PC-3 (cell line): ENCODE results near the gene CRNKL1. TPM values are rescaled to one million over a fixed set of nuclear protein-coding genes. Genes with fewer than 3 reads are reported as not detected.

Experiments used
- ATAC-seq: fragments of 200-7000 bp; cut with Tn5 transposase; 2 replicates; pipeline ENCODE4 v1.9.1; 2020; ENCODE audit warnings: mild to moderate bottlenecking, moderate library complexity
- BruUV-seq: library from RNA; stranded (reverse); fragments of 400-500 nt; replicated peaks from 2 replicates; lab custom pipeline; 2021; lab: Mats Ljungman, UMichigan
- CTCF ChIA-PET: fragments of 300-600 bp; sonication (Branson Sonifier 250); formaldehyde crosslinking; loops from one replicate; lab custom pipeline; 2022; ENCODE audit warnings: antibody characterized with exemption; lab: Charles Lee
- POLR2A ChIA-PET: fragments of 300-600 bp; sonication (Branson Sonifier 250); formaldehyde crosslinking; loops from one replicate; lab custom pipeline; 2022; ENCODE audit warnings: antibody characterized with exemption; ENCODE audit not compliant: unreplicated experiment; lab: Charles Lee
- DNase-seq: peaks from one replicate; pipeline ENCODE4 v3.0.0-alpha.2; 2015
- H2AFZ ChIP-seq: fragments of 300-600 bp; sonication (generic); 2 replicates; pipeline ENCODE4 v1.6.0; 2016; ENCODE audit warnings: antibody characterized with exemption, low read length
- H3F3A ChIP-seq: fragments of 300-600 bp; sonication (generic); one replicate; pipeline ENCODE4 v1.6.0; 2017; ENCODE audit warnings: antibody characterized with exemption, low read length, control low read depth, mild to moderate bottlenecking; ENCODE audit not compliant: unreplicated experiment
- H3K27ac ChIP-seq: fragments of 300-600 bp; sonication (generic); 2 replicates; pipeline ENCODE4 v1.5.1; 2016; ENCODE audit warnings: mild to moderate bottlenecking, low read length
- H3K27me3 ChIP-seq: fragments of 300-600 bp; sonication (generic); 2 replicates; pipeline ENCODE4 v1.6.1; 2016; ENCODE audit warnings: low read length, mixed read lengths
- H3K36me3 ChIP-seq: fragments of 300-600 bp; sonication (generic); 2 replicates; pipeline ENCODE4 v1.6.1; 2016; ENCODE audit warnings: low read depth, mixed run types, low read length, mixed read lengths
- H3K4me1 ChIP-seq: fragments of 300-600 bp; sonication (generic); 2 replicates; pipeline ENCODE4 v1.5.1; 2016; ENCODE audit warnings: low read length; ENCODE audit not compliant: insufficient read depth
- H3K4me2 ChIP-seq: fragments of 300-600 bp; sonication (generic); 2 replicates; pipeline ENCODE4 v1.6.0; 2016; ENCODE audit warnings: low read length
- H3K4me3 ChIP-seq: fragments of 300-600 bp; sonication (generic); 2 replicates; pipeline ENCODE4 v1.5.1; 2016; ENCODE audit warnings: mild to moderate bottlenecking, low read length, mixed read lengths
- H3K79me2 ChIP-seq: fragments of 300-600 bp; sonication (generic); 2 replicates; pipeline ENCODE4 v1.6.1; 2017; ENCODE audit warnings: low read length, mixed read lengths
- H3K9ac ChIP-seq: fragments of 300-600 bp; sonication (generic); 2 replicates; pipeline ENCODE4 v1.6.0; 2016; ENCODE audit warnings: mild to moderate bottlenecking, low read length
- H3K9me2 ChIP-seq: fragments of 300-600 bp; sonication (generic); replicated peaks from 2 replicates; pipeline ENCODE4 v1.6.1; 2016; ENCODE audit warnings: mixed run types, low read length, mixed read lengths
- H3K9me3 ChIP-seq: fragments of 300-600 bp; sonication (generic); 2 replicates; pipeline ENCODE4 v1.6.1; 2016; ENCODE audit warnings: low read length, mixed read lengths
- H4K20me1 ChIP-seq: fragments of 300-600 bp; sonication (generic); 2 replicates; pipeline ENCODE4 v1.6.1; 2016; ENCODE audit warnings: low read length, mixed read lengths
- CTCF ChIP-seq: fragments of 300-600 bp; sonication (generic); conservative IDR thresholded peaks from 2 replicates; pipeline ENCODE4 v1.5.1; 2017; ENCODE audit warnings: antibody characterized with exemption, low read depth, mild to moderate bottlenecking, low read length
- EZH2 ChIP-seq: fragments of 300-600 bp; sonication (generic); IDR thresholded peaks from one replicate; pipeline ENCODE4 v1.6.1; 2017; ENCODE audit warnings: antibody characterized with exemption, mild to moderate bottlenecking, low read length; ENCODE audit not compliant: unreplicated experiment
- EZH2phosphoT487 ChIP-seq: fragments of 300-600 bp; sonication (generic); IDR thresholded peaks from 2 replicates; pipeline ENCODE4 v1.6.1; 2018; ENCODE audit warnings: mild to moderate bottlenecking, antibody characterized with exemption, low read length, borderline replicate concordance
- intact Hi-C: fragments of 100-400 bp; cut with micrococcal nuclease; formaldehyde crosslinking; loops from 2 replicates; pipeline ENCODE4 v1.9.0; 2023
- total RNA-seq: library from RNA; depleted of rRNA; stranded (reverse); fragments of >200 nt; gene quantifications from 2 replicates; pipeline ENCODE4 v1.2.3, GENCODE V29; 2014

CRNKL1 gene
- total RNA-seq, 1 experiment from 2014 or later, result 22.5 TPM

GRCh38 chr20:20002101-20002998 lies 49.9 kb downstream of the CRNKL1 start:
- H3K27me3 ChIP-seq, result no peaks in the 10 kb centered on the region
- peaks cover 14% of the 10 kb centered on the region for H3K4me1 ChIP-seq
- DNase-seq (peak; percentile 46), ATAC-seq (peak; percentile 45)
- CTCF ChIA-PET, result interaction anchor here (1.0 kb wide), 1 partner anchor 50 kb away, joined by 3 read pairs; the partner anchor contains the start of genes CFAP61 and CRNKL1
- H3K36me3 ChIP-seq, result peaks cover 49% of the 10 kb centered on the region
- no peak overlapping the region for H3K9ac ChIP-seq
- H3K4me2 ChIP-seq, result peak overlapping the region; percentile 23
- no peak overlapping the region for H3K27ac ChIP-seq
- 0 out of 2 replicates have a peak, but pooled peaks cover 6% of the 10 kb centered on the region for H3K79me2 ChIP-seq
- TF ChIP-seq EZH2 (no peak), EZH2phosphoT487 (no peak), CTCF (no peak)
- H3K9me3 ChIP-seq, result no peaks in the 10 kb centered on the region
- no peaks in the 10 kb centered on the region for H3F3A ChIP-seq
- H2AFZ ChIP-seq, result no peak overlapping the region
- BruUV-seq, result no TSS peak
- no peak overlapping the region for H3K4me3 ChIP-seq
- POLR2A ChIA-PET, result no interaction called here
- H4K20me1 ChIP-seq, result no peaks in the 10 kb centered on the region
- intact Hi-C loops, result no loop called here
- H3K9me2 ChIP-seq, result no peaks in the 10 kb centered on the region

GRCh38 chr20:20000211-20000968 lies 51.9 kb downstream of the CRNKL1 start:
- peaks cover 24% of the 10 kb centered on the region for H3K79me2 ChIP-seq
- BruUV-seq, result no TSS peak
- no peaks in the 10 kb centered on the region for H3K9me2 ChIP-seq
- H3K9me3 ChIP-seq, result no peaks in the 10 kb centered on the region
- no peak overlapping the region for H3K27ac ChIP-seq
- H3K9ac ChIP-seq, result no peak overlapping the region
- intact Hi-C loops, result no loop called here
- H2AFZ ChIP-seq, result no peak overlapping the region
- H3K36me3 ChIP-seq, result peaks cover 67% of the 10 kb centered on the region
- POLR2A ChIA-PET, result no interaction called here
- no peaks in the 10 kb centered on the region for H3F3A ChIP-seq
- no peak overlapping the region for H3K4me2 ChIP-seq
- CTCF ChIA-PET, result no interaction called here
- peaks cover 16% of the 10 kb centered on the region for H3K4me1 ChIP-seq
- ATAC-seq, result no peak
- no peaks in the 10 kb centered on the region for H3K27me3 ChIP-seq
- TF ChIP-seq EZH2 (no peak), EZH2phosphoT487 (no peak)
- H3K4me3 ChIP-seq, result no peak overlapping the region
- H4K20me1 ChIP-seq, result no peaks in the 10 kb centered on the region
- DNase-seq, result no peak

GRCh38 chr20:19998990-19999705 lies 53.1 kb downstream of the CRNKL1 start:
- DNase-seq (no peak), ATAC-seq (no peak)
- Histone ChIP-seq H3K9me3 (no peaks in the 10 kb centered on the region), H3K4me1 (peaks cover 28% of the 10 kb centered on the region), H3K4me2 (no peak overlapping the region), H3K36me3 (peaks cover 77% of the 10 kb centered on the region), H2AFZ (no peak overlapping the region), H4K20me1 (no peaks in the 10 kb centered on the region), H3K79me2 (peaks cover 37% of the 10 kb centered on the region), H3K27ac (no peak overlapping the region), H3K27me3 (no peaks in the 10 kb centered on the region), H3K4me3 (no peak overlapping the region), H3K9ac (no peak overlapping the region), H3F3A (peaks cover 3% of the 10 kb centered on the region), H3K9me2 (no peaks in the 10 kb centered on the region)
- POLR2A ChIA-PET, result no interaction called here
- no peak for TF ChIP-seq EZH2
- no peak for TF ChIP-seq EZH2phosphoT487
- no peak for TF ChIP-seq CTCF
- CTCF ChIA-PET, result interaction anchor here (0.7 kb wide), 1 partner anchor 22 kb away, joined by 3 read pairs; no protein-coding TSS in a partner anchor
- BruUV-seq, result no TSS peak
- intact Hi-C loops, result no loop called here
